GM21367 (cell line): ENCODE measurements around the gene SAP30BP.
A peak's percentile ranks its signal among the peaks of the same experiment; 100 is the strongest.

Source experiments
- ATAC-seq: cut with Tn5 transposase; IDR thresholded peaks from one replicate; pipeline ENCODE4 v1.9.1; 2021; ENCODE audit not compliant: unreplicated experiment

SAP30BP gene

GRCh38 chr17:75666959-75667790 is at the start of gene SAP30BP, which contains the start of gene RECQL5:
TSS of gene SAP30BP (plus strand) at chr17:75667338. CDS start at chr17:75667373, 35 bp downstream.
TSS of gene RECQL5 (minus strand) at chr17:75667154. CDS start at chr17:75666557, 597 bp downstream.
- peak; percentile 71 for ATAC-seq

DNA sequence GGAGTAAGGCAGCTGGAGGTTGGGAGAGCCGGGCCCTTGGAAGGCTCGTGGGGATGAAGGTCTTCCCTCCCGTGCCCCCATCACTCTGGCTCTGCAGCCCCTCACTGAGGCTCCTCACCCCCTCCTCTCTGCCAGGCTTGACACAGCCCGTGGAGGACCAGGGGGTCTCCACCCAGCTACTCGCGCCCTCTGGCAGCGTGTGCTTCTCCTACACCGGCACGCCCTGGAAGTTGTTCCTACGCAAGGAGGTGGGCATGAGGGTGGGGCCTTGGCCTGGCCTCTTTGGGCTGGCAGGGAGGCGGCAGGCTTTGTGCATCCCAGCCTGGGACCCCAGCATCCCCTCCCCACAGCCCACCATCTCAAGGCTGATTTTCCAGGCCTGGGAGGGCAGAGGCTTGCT is 49.5 kb upstream of the SAP30BP start:
- ATAC-seq: no peak

GRCh38 chr17:75619506-75620431 is 47.4 kb upstream of the SAP30BP start:
- no peak for ATAC-seq

GRCh38 chr17:75621489-75621888 is 45.6 kb upstream of the SAP30BP start:
- ATAC-seq: no peak

- no peak for ATAC-seq
Measured at GRCh38 chr17:75622076-75622475, 45.1 kb upstream of the SAP30BP start.

DNA sequence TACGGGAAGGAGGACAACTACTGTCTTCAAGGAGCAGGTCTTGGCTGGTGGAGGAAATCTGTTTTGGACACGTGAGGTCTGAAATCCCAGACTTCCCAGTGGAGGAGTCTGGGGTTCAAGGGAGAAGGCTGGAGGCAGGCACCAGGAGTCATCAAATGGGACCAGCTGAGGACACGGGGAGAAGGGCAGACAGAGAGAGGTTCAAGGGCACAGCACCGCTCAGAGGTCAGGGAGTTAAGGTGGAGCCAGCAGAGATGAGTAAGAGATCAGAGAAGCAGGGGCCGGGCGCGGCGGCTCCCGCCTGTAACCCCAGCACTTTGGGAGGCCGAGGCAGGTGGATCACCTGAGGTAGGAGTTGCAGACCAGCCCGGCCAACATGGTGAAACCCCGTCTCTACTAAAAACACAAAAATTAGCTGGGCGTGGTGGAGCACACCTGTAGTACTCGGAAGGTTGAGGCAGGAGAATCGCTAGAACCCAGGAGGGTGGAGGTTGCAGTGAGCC is 44.3 kb upstream of the SAP30BP start:
- no peak for ATAC-seq

DNA sequence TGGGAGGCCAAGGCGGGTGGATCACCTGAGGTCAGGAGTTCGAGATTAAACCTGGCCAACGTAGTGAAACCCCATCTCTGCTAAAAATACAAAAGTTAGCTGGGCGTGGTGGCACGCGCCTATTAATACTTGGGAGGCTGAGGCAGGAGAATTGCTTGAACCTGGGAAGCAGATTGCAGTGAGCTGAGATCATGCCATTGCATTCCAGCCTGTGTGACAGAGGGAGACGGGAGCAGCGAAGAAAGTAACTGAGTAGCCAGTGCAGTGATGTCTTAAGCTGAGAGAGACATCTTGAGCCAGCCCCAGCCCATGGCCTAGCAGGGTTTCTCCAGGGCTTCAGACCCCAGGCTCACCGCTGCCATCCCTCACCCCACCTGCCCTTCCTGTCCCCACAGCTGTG is 43.8 kb upstream of the SAP30BP start:
- ATAC-seq: no peak

DNA sequence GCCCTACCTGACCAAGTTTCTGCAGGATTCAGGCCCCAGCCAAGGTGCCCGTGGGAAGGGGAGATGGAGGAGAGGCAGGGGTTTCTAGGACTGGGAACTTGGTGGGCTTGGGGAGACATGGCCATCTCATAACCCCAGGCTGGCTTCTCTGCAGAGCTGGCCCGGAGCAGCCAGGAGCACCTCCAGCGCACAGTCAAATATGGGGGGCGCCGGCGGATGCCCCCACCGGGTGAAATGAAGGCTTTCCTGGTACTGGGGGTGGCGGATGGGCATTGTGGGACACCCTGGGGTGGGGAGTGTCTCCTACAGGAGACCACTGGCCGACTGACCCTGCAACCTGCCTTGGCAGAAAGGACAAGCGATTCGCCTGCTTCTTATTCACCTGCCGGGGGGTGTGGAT is 43.1 kb upstream of the SAP30BP start:
- no peak for ATAC-seq

- ATAC-seq: no peak
Measured at GRCh38 chr17:75624714-75625345, 42.3 kb upstream of the SAP30BP start.

DNA sequence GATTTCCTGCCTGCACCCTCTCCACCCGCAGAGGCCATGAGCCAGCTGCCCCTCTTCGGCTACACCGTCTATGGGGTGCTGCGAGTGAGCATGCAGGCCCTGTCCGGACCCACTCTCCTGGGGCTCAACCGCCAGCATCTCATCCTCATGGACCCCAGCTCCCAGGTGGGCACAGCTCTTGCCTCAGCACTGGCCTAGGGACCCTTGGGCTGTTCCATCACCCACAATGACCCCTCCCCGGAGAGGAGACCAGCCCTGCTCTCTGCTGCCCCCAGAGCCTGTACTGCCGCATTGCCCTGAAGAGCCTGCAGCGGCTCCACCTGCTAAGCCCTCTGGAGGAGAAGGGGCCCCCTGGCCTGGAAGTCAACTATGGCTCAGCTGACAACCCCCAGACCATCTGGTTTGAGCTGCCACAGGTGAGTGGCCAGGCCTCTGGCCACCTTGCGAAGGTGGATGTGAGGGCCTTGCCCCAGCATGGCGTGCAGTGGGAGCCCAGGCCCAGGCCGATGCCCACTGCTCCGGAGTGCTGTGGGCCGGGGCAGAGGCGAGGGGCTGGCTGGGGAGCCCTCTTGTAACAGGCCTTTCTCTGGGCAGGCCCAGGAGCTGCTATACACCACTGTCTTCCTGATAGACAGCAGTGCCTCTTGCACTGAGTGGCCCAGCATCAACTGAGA is 41.2 kb upstream of the SAP30BP start:
- no peak for ATAC-seq

DNA sequence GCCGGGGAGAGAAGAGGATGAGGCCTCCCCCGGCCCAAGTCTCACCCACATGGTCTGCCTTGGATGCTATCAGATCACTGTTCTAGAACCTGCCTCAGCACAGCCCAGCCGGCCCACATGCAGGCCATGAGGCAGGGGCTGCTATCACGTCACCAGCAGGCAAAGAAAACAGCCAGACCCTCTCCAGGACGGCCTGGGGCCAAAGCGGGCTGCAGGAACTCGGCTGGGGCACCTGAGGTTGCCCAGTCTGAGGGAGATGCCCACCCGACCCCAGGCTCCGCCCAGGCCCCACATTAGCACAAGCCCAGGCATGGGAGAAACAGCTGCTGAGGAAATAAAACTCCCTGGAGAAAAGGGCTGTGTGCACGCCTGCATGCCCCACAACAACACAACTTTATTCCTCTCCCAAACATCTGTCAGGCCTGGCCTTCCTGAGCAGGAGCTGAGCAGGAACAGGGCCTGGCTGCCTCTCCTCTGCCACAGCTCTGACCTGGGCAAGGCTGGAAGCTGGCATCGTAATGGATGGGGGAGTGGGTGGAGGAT is 40.6 kb upstream of the SAP30BP start:
- ATAC-seq: no peak

DNA sequence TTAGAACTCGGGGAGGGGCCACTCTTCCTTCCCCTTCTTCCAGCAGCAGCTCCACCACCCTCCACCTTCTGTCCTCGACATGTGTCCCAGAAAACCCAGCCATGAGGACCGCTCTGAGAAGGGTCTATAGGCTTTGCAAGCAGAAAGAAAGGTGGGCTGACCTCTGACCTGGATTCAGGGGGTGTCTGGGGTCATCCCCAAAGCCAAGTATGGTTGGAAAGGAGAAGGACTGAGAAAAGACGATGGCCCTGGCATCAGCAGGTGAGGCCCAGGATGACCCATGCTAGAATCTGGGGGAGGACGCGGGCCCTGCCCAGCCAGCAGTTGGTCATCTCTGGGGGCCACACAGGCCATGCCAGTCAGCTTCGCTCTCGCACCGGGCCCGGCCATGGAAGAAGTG is 40.0 kb upstream of the SAP30BP start:
- no peak for ATAC-seq

GRCh38 chr17:75628425-75628824 is 38.7 kb upstream of the SAP30BP start:
- ATAC-seq: no peak

- ATAC-seq: no peak
Measured at GRCh38 chr17:75629157-75629556, 38.0 kb upstream of the SAP30BP start.

DNA sequence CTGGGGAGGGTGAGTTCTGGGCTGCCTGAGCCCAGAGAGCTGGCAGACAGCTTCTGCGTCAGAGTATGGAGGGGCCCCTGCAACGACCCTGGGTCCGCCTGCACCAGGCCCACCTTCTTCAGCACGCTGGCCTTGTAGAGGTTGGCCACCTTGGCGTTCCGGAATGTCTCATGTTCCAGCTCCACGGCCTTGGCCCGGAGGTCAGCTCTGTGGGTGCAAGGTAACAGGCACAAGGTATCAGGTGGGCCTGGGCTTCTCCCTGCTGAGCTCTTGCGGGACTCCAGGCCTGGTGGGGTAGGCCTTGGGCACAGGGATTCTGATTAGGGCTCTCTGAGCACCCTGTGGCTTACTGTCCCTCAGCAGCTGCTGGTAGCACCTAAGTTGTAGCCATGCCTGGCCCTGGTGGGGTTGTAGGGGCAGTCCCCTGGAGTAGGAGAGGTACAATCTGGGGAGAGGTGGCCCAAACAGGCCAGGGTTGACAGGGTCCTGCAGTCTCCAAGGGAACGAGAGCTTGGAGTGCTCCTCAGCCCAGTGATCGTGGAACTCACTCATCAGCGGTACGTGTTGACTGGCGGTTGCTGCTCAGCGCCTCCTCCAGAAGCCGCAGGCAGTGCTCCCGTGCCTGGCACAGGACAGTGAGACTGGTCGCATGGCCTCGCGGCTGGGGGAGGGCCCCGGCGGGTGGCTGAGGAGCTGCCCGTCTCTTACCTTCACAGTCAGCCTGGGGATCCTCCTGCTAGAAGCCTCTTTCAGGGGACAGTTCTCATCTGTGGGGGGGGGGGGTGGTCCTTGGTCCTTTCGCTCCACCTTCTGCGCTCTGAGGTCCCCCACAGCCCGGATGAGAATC is 36.8 kb upstream of the SAP30BP start:
- ATAC-seq: no peak

DNA sequence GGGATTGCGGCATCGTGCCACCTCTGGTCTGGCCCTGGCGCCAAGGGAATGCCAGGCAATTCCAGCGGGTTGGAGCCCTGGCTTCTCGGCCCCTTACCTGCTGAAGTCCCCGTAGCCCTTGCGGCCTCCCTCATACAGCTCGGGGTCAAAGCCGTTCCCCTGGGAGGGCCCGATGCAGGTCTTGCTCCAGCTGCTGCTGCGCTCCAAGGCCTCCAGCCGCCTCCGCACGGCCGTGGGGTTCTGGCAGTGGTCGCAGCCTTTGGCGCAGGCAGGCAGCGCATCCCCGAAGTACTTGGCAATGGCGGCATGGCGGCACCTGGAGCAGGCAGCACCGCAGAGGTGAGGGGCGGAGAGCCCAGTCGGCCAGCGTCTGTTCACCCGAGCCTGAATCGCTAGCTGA is 35.8 kb upstream of the SAP30BP start:
- no peak for ATAC-seq

GRCh38 chr17:75632428-75632827 is 34.7 kb upstream of the SAP30BP start:
- no peak for ATAC-seq

- no peak for ATAC-seq
Measured at GRCh38 chr17:75632863-75633485, 34.2 kb upstream of the SAP30BP start, which contains the start of gene SMIM5. TSS of gene SMIM5 (plus strand) at chr17:75633434. CDS start at chr17:75640202, 6,768 bp downstream.
